ENCODE results near the gene ABCC2.

GRCh38 chr10:99853655-99854054 lies 71.2 kb downstream of the ABCC2 start:
- TF ChIP-seq POLR2A (IDR thresholded peaks at IDR 0.05) (no peak), CTCF (IDR thresholded peaks at IDR 0.05) (no peak), POLR2AphosphoS5 (IDR thresholded peaks at IDR 0.05) (no peak), EP300 (IDR thresholded peaks at IDR 0.05) (no peak)
